GM19463 (cell line): ENCODE measurements around the gene HDAC6.
"Not testable (repeated sequence)": the region's sequence is repeated elsewhere in the genome, so short reads cannot be mapped to it uniquely, and the experiment has no call there.

Source experiments
- ATAC-seq: cut with Tn5 transposase; IDR thresholded peaks from one replicate; pipeline ENCODE4 v1.9.1; 2021; ENCODE audit warnings: mild to moderate bottlenecking, moderate library complexity; ENCODE audit not compliant: unreplicated experiment

The HDAC6 gene

GRCh38 chrX:48789366-48790220, 12.3 kb upstream of the HDAC6 start:
- ATAC-seq, result no peak

- no peak for ATAC-seq
Observed at GRCh38 chrX:48790477-48790876, 11.4 kb upstream of the HDAC6 start.

GRCh38 chrX:48791063-48791820, 10.6 kb upstream of the HDAC6 start:
- no peak for ATAC-seq

DNA sequence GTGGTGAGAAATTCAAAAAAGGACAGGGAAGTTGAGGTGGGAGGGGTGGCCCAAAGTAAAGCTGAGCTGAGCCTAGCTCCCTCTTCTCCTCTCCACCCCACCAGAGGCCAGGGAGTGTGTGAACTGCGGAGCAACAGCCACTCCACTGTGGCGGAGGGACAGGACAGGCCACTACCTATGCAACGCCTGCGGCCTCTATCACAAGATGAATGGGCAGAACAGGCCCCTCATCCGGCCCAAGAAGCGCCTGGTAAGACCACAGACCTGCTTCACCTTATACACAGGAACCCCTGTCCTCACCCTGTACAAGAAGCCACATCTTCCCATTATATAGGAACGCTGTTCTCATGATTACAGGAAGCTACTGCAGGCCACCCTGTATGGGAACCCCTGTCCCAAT, 9.6 kb upstream of the HDAC6 start:
- ATAC-seq, result no peak

- no peak for ATAC-seq
Observed at GRCh38 chrX:48793935-48794334, 7.9 kb upstream of the HDAC6 start.

DNA sequence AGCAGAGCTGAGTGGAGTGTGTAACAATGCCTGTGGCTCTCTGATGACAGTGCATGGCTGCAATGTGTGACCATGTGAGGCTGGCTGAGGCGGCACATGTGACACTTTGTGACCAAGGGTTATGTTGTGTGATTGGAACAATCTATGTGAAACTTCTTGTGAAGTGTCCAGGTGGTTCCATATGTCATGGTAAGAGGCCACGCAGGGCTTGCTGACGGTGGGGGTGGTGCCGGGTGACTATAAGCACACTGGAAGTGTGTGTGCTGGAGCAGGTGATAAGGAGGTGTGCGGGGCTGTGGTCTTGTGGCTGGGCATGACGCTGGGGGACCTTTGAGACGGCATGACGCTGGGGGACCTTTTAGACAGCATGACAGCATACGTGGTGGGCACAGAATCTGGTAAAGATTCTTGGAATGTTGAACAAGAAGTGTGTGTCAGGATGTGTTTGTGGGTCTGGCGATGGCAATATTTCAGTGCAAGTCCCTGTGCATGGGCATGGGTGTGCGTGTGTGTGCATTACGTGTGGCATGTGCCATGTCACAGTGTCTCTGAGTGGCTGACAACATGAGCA, 7.4 kb upstream of the HDAC6 start:
- ATAC-seq, result no peak

DNA sequence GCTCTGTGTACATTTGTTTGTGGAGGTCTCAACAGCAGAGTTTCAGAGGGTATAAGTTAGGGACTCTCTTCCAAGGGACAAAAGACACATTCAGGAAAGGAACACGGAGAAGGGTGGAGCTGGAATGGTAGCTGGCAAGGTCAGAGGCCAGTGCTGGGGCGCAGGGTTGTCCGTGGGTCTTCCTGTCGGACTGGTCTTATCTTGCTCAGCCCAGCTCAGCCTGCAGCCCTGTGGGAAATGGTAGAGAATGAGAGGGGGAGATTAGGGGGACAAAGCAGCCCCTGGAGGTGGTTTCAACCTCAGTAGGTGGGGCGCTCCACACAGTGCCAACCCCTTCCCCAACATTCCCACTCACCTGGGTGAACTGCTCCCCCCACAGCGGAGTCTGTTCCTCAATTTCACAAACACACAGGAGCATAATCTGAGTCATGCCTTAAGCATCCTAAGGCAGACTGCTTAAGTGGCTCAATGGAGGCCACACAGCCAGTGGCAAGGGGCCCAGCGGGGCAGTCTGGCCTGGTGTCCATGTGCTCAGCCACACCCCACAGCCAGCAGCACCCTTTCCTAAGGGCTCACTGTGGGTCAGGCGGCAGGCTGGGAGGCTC, 6.9 kb upstream of the HDAC6 start:
- no peak for ATAC-seq

DNA sequence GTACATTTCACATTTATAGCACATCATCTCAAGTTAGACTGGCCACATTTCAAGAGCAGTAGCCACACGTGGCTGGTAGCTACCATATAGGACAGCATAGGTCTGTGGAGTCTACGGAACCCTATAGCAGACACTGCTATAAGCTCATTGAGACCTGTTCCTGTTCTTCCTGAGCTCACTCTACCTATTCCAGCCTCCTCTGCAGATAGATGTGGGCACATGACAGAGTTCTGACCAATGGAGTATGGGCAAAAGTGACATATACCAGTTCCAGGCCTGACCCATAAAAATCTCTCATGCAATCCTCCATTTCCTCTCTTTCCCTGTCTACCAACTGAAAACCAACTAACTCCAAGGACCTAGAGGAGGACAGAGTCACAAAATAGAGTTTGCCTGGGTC, 3.5 kb upstream of the HDAC6 start:
- no peak for ATAC-seq

GRCh38 chrX:48800574-48801279, 1.1 kb upstream of the HDAC6 start:
- ATAC-seq, result no peak

DNA sequence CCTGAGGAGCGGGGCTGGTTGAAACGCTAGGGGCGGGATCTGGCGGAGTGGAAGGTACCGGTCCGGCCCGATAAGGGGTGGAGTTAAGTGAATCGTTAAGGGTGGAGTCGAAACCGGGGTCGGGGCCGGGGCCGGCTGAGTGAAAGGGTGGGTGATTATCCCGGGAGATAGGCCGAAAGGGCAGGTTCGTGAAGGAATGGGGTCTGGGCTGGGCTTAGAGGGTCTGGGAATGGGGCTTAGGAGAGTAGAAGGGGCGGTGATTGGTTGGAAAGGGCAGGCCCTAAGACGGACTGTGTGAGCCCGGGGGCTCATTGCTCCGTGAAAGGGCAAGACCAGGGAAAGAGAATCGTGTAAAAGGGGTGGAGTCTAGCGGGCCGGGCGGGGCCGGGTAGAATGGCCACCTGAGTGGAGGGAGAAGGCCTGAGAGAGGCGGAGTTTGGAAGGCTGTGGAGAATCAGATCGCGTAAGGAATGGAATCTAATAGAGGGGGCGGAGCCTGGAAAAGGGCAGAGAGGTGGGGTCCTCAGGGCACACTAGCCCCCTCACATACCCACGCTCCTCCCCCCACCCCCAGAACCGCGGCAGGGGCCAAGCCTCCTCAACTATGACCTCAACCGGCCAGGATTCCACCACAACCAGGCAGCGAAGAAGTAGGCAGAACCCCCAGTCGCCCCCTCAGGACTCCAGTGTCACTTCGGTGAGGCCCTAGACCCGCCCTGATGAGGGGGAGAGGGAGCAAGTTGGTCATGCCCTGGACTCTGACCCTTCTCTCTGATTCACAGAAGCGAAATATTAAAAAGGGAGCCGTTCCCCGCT, 430 bp downstream of the HDAC6 start:
- peak; percentile 38 for ATAC-seq

- ATAC-seq, result no peak
Observed at GRCh38 chrX:48802905-48803200, 986 bp downstream of the HDAC6 start.

GRCh38 chrX:48806081-48806480, 4.2 kb downstream of the HDAC6 start:
- ATAC-seq, result no peak

- no peak for ATAC-seq
Observed at GRCh38 chrX:48813644-48814043, 11.8 kb downstream of the HDAC6 start.

DNA sequence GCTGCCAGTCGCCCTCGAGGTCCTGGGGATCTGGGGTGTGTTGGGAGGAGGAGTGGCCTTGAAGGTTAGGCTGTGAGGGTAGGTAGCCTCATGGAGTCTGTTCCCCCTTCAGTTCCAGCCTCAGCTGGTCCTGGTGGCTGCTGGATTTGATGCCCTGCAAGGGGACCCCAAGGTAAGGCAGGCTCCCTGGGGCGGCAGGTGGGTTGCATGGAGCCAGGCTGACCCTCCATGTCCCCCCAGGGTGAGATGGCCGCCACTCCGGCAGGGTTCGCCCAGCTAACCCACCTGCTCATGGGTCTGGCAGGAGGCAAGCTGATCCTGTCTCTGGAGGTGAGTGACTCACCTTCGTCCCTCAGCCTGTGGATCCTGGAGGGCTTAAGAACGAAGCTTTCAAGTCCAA, 12.9 kb downstream of the HDAC6 start:
- ATAC-seq, result no peak

GRCh38 chrX:48815266-48815665, 13.4 kb downstream of the HDAC6 start:
- no peak for ATAC-seq

GRCh38 chrX:48816014-48816810, 14.3 kb downstream of the HDAC6 start:
- ATAC-seq, result no peak

DNA sequence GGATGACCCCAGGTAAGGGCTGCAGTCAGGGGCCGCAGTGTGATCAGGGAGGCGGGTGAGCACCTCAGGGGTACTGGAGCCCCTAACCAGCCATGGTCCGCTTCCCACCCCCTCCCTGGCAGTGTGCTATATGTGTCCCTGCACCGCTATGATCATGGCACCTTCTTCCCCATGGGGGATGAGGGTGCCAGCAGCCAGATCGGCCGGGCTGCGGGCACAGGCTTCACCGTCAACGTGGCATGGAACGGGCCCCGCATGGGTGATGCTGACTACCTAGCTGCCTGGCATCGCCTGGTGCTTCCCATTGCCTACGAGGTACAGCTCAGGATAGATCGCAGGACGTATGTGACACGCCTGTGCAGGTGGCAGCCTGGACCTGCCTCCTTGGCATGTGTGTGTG, 16.2 kb downstream of the HDAC6 start:
- ATAC-seq, result no peak

GRCh38 chrX:48818866-48819265, 17.0 kb downstream of the HDAC6 start:
- no peak for ATAC-seq

DNA sequence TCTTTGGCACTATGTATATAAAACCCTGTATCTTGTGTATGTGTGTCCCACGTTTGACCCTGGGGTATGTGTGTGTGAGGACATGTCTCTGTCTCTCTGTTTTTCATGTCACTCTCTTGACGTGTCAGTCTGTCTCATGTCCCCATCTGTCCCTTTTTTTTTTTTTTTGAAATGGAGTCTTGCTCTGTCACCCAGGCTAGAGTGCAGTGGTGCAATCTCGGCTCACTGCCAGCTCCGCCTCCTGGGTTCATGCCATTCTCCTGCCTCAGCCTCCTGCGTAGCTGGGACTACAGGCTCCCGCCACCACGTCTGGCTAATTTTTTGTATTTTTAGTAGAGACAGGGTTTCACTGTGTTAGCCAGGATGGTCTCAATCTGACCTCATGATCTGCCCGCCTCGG, 17.5 kb downstream of the HDAC6 start:
- not testable (repeated sequence) for ATAC-seq
